NCI-H128 (cell line): ENCODE results near the gene HIRIP3.
"Not testable (repeated sequence)": the region's sequence is repeated elsewhere in the genome, so short reads cannot be mapped to it uniquely, and the experiment has no call there.

ENCODE experiments used
- DNase-seq: peaks from one replicate; lab custom pipeline; 2025; ENCODE audit not compliant: unreplicated experiment; lab: John Stamatoyannopoulos, UW

Gene HIRIP3

DNA sequence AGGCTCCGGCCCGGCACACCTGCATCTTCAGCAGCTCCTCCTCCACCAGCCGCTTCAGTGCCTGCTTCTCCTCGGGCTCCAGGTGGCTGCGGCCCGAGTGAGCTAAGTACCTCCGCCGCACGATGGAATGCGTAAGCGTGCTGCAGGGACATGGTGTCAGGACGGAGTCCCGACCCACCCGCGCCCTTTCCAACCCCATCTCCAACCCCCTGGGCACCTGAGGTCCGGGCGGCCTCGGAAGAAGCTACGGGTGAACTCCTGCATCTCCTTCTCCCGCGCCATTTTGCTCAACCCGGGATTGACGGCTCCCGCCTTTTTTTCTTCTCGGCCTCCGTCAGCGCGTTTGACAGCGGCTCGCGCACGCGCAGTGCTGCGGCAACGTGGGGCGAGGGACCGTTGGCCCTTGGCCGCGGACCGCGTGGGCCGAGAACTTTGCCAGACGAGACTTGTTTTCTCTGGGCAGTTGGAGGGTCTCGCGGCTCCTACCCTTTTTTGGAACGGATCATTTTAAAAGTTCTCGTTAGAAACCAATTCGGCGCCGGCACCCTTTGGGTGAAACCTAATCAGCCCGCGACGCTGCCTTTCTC lies at the start of gene HIRIP3:
Gene HIRIP3 (minus strand): TSS at position 294 of the 587 bp plus-strand sequence. CDS start 12 bp downstream, at position 282.
- peak; percentile 73 for DNase-seq

DNA sequence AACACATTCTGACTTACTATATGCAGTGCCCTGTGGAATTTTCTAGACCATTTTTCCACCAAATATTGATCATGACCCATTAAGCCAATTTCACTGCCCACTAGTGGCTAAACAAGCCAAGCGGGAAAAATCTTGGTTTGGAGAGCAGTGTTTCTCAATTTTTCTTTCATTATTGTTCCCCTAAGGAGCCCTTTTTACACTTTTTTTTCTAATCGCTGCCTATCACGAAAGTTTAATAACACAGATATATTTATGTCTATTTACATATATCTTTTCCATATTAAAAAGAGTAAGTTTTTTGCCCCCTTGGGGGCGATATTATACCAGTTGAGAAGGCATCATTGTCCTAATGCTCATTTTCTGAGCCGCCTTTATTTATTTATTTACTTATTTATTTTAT lies 46.4 kb upstream of the HIRIP3 start:
- DNase-seq: no peak

DNA sequence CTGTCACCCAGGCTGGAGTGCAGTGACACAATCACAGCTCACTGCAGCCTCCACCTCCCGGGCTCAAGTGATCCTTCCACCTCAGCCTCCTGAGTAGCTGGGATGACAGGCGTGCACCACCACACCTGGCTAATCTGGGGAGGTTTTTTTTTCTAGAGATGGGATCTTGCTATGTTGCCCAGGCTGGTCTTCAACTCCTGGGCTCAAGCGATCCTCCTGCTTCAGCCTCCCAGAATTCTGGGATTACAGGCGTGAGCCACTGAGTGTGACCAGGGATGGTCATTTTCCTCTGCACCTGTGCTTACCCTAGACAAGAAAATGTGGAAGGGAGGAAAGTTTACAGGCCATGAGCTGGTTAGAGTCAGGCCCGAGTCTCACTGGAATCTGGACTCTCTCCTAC lies 45.3 kb upstream of the HIRIP3 start:
- DNase-seq: not testable (repeated sequence)

GRCh38 chr16:30040221-30040620 lies 44.8 kb upstream of the HIRIP3 start:
- no peak for DNase-seq

DNA sequence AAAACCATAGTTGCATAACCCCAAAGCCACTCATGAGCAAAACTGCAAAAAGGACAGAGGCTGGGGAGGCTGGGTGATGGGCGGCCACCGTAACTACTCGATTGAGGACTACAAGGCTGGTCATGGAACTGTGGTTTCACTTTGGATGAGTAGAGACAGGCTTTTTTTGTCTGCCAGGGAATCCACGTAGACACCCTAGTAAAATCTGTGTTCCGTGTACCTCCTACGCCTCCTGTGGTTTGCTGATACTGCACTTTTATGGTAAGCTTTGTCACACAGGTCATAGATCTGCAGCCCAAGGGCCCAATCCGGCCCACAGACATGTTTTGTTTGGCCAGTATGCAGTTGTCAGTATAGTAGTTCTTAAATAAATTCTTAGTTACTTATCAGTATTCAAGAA lies 37.9 kb upstream of the HIRIP3 start:
- DNase-seq: no peak

DNA sequence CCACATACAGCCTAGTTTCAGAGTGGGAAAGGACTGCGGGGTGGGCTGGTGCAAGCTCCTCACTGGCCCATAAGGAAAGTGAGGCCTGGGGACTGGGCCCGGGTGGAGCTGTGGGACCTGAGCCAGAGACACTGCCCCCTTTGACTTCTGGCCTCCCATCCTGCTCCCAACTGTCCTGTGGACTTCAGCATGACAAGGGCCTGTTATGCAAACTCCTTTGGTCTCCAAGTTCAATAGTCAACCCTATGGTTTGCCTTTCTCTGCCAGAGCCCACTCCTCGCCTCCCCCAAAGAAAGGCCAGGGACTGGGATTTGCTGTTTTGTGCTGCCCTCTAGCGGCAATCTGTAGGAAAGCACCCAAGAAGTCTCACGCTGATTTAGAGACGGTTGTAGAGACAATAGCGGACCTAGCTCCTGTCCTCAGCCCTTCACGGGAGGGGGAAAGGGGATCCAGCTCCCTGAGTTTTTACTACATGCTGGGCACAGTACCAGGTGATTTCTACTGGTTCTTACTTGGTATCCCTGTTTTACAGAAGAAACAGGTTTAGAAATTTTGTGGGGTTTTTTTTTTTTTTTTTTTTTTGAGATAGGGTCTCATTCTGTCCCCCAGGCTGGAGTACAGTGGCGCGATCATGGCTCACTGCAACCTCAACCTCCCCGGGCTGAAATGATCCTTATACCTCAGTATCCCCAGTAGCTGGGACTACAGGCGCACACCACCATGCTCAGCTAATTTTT lies 36.8 kb upstream of the HIRIP3 start:
- DNase-seq: peak; percentile 63

GRCh38 chr16:30031477-30031918 lies 36.1 kb upstream of the HIRIP3 start:
- DNase-seq: no peak

DNA sequence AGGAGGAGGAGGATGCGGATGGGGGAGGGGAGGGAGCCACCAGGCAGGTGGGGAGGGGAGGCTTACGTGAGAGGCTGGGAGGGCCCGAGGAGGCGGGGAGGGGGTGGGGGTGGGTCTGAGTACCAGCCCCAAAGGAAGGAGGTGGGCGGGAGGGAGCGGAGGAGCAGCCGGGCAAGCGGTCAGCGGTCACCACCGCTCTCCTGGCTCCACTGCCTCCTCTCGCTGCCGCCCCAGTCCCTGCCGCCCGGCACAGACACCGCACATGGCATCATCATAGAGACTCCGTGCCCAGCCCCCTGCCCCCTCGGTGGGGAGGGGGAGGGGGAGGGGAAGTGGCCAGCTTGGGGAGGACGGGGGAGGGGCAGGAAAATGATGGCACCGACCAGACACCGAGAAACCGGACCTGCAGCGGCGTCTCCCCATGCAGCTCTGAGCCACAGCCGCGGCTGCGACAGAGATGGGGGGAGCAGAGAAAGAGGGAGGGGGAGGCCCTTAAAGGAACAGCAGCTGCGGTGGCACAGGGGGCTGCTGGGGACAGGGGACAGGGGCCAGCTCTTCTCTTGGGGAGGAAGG lies 35.5 kb upstream of the HIRIP3 start, which contains the start of gene TLCD3B:
Gene TLCD3B (minus strand): TSS at position 431 of the 573 bp plus-strand sequence. CDS start 744 bp downstream, outside the sequence.
- DNase-seq: no peak

GRCh38 chr16:30030011-30030685 lies 34.7 kb upstream of the HIRIP3 start:
- DNase-seq: no peak

DNA sequence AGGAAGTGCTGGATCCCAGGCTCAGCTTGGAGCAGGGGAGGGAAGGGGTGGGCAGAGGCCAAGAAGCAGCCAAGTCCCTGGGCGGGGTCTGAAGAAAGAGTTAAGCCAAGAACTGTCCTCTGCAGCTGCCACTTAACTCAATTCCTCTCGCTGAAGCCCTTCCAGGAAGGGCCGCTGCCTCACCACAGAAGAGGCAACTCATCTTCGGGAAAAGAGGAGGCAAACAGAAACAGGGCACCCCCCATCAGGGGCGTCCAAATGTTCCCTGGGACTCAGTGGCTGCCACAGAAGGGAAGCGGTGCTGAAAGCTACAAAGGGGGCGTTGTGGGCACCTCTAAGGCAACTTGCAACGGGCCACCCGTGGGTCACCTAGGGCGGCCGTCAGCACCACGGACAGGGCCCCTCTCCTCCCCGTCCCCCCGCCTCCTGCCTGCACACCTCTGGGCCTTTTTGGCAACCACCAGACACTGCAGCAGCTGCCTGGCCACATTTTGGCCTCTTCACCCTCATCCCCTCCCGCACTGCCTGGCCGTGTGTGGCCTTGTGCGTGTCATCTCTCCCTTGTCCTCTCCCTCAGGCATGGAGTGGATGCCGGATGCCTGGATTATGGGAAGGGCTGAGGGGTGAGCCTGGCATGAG lies 33.1 kb upstream of the HIRIP3 start:
- no peak for DNase-seq

DNA sequence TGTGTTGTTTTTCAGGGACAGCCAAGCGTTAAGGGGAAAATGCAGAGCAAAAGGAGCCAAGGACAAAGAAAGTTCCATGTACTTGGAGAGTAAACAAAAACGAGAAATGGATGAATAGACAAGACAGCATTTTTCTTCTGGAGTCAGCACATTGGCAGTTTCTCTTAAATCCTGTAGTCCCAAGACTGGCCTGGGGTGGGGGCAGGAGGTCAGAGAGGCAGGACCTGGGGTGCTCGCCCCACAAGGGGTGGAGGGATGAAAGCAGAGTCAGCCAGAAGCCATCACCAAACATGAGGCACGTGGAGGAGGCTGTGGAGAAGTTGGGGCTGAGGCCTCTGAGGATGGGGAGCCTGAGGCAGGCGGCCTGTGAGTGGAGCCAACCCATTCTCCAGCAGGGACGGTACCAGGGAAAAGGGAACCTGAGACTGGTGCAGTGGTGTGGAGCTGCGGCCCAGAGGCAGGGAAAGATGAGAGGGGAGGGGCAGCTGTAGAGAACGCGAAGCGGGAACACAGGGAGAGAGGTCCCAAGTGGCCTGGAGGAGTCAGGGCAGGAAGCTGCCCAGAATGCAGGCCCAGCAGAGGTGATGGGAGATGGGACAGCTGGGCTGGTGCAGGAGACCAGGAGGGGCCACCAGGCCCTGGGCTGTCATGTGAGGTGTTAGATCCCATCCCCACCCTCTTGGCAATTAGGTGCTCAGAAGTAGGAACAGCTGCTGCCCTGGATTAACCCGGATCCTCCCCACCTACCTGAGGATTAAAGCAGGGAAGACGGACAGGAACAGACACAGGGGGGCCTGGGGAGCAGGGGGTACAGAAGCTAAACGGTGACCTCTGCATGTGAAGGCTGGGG lies 32.4 kb upstream of the HIRIP3 start:
- DNase-seq: no peak

DNA sequence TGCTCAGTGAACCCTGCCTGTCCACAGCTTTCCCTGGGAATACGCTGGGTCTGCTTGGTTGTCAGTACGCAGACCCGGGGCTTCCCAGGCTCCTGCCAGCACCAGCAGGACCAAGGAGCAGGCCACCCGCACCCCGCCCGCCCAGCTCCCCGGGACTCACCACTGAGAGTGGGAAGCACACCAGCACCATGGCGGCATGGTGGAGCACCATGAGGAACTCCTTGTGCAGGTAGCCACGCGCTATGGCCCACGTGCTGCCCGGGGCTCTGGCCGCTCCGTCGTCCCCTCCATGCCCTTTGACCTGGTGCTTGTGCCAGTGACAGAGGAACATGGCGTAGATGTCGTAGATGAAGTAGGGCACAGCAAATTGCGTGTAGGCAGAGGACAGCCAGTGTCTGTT lies 31.0 kb upstream of the HIRIP3 start:
- DNase-seq: no peak

DNA sequence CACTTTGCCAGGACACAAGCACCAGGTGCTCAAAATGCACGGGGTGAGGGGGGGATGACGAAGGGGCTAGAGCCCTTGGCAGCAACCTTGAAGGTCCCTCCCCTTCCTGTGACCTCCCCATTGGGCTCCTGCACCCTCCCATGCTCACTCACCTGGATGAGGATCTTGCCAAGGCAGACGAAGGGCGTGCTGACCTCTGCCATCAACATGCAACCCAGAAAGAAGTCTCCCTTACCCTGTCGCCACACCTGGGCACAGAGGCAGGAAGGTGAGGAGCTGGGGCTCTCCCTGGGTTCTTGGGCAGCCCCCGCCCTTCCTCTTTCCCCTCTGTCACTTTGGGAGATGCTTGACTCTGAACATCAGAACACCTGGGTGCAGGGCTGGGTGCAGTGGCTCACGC lies 30.2 kb upstream of the HIRIP3 start:
- no peak for DNase-seq

DNA sequence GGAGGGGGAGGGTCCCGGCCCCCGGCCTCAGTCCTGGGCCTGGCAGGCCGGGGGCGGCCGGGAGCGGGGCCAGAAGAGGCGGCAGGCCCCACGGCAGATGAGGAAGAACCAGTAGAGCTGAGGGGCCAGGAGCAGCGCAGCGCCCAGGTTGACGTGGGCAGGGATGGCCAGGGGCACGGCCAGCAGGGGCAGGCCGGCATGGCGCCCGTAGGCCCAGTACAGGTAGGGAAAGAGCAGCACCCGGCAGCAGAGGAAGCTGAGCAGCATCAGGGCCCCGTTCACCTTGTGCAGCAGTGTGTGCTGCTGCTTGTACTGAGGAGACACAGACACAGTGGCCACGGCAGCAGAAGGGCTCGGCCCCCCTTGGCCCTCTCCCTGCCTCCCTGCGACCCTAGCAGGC lies 29.7 kb upstream of the HIRIP3 start:
- no peak for DNase-seq

DNA sequence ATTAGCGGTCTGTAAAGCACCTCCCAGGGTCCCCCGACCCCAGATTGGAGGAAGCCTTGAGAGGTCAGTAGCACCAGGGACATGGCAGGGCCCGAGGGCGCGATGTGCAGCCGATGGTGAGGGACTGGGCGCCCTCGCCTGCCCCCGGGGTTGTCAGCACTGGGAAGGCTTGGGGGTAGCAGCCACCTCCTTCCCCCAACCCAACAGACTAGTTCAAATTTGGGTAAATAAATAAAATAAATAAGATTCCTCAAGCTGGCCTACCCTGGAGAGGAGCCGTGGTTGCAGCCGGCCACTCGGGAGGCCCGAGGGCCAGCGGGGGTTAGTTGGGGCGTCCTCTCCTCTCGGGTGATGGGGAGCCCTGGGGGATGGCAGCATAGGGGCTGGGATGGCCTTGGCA lies 29.0 kb upstream of the HIRIP3 start:
- DNase-seq: no peak

DNA sequence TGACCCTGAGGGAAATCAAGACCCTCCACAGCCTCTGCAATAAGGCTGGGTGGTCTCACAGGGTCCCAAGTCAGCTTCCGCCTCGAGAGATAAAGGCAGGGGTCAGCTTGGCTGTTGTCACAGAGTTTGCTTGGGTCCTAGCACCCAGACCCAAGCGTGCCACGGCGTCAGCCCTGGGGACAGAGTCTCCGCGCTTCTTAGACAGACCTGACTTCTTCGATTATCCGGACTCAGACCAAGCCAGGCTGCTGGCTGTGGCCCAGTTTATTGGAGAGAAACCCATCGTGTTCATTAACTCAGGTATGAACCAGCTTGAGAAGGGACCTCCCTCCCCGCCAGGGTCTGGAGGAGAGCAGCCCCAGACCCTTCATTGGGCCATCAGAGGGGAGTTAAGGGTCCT lies 28.2 kb upstream of the HIRIP3 start:
- DNase-seq: no peak

DNA sequence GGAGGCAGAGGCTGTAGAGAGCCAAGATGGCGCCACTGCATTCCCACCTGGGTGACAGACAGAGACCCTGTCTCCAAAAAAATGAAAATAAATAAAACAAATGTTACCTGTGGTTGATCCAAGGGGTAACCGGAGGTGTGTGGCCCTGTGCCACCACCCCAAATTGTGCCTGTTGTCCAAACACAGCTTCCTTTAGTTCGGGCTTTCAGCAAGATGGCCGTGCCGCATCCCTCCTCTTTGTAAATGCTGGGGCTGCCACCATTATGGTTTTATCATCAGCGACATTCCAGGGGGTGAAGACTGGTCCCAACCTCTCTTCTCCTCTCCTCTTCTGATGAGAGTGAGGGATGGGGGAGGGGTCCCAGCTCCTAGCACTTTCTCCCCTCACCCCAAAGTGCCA lies 27.5 kb upstream of the HIRIP3 start, which contains the start of gene C16orf92:
Gene C16orf92 (plus strand): TSS at position 312 of the 400 bp plus-strand sequence. CDS start 143 bp downstream, outside the sequence.
- DNase-seq: no peak

- no peak for DNase-seq
Measured at GRCh38 chr16:30018731-30019158, 23.3 kb upstream of the HIRIP3 start.

GRCh38 chr16:30017937-30018336 lies 22.5 kb upstream of the HIRIP3 start:
- DNase-seq: not testable (repeated sequence)

DNA sequence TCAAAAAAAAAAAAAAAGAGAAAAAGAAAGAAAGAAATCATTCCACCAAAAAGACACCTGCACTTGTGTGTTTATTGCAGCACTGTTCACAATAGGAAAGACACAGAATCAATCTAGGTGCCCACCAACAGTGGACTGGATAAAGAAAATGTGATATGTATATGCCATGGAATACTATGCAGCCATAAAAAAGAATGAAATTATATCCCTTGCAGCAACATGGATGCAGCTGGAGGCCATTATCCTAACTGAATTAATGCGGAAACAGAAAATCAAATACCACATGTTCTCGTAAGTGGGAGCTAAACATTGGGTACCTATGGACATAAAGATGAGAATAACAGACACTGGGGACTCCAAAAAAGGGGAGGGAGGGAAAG lies 21.9 kb upstream of the HIRIP3 start:
- DNase-seq: no peak
